NCI-H2107 treated with DMSO at 0.1 percent for 48 hours (cell line): ENCODE data around the gene VSIG2.
"Not testable (repeated sequence)": the region's sequence is repeated elsewhere in the genome, so short reads cannot be mapped to it uniquely, and the experiment has no call there.

Experiments
- DNase-seq: peaks from one replicate; lab custom pipeline; 2025; ENCODE audit not compliant: unreplicated experiment; lab: John Stamatoyannopoulos, UW

VSIG2 gene

GRCh38 chr11:124751741-124752470 is at the start of gene VSIG2:
Gene VSIG2 (minus strand): TSS chr11:124752255. CDS start chr11:124752137, 118 bp downstream.
- no peak for DNase-seq

GRCh38 chr11:124801014-124801413 is 49.0 kb upstream of the VSIG2 start:
- no peak for DNase-seq

- no peak for DNase-seq
These were observed 48.3 kb upstream of the VSIG2 start, which contains the start of gene MSANTD2 for GRCh38 chr11:124800226-124800929. Gene MSANTD2 (minus strand): TSS chr11:124800406. CDS start chr11:124800380, 26 bp downstream.

- no peak for DNase-seq
These were observed 47.5 kb upstream of the VSIG2 start for GRCh38 chr11:124799348-124800225.

GRCh38 chr11:124798991-124799347 is 46.9 kb upstream of the VSIG2 start:
- no peak for DNase-seq

- no peak for DNase-seq
These were observed 44.3 kb upstream of the VSIG2 start for GRCh38 chr11:124796312-124796711.

GRCh38 chr11:124793466-124794278 is 41.6 kb upstream of the VSIG2 start:
- no peak for DNase-seq

GRCh38 chr11:124791626-124792341 is 39.7 kb upstream of the VSIG2 start:
- DNase-seq, result no peak

GRCh38 chr11:124788521-124788920 is 36.5 kb upstream of the VSIG2 start:
- DNase-seq, result no peak

GRCh38 chr11:124784051-124784450 is 32.0 kb upstream of the VSIG2 start:
- no peak for DNase-seq

GRCh38 chr11:124783002-124783401 is 30.9 kb upstream of the VSIG2 start:
- no peak for DNase-seq

GRCh38 chr11:124779568-124779967 is 27.5 kb upstream of the VSIG2 start:
- no peak for DNase-seq

- DNase-seq, result no peak
These were observed 26.2 kb upstream of the VSIG2 start for GRCh38 chr11:124778281-124778680.

GRCh38 chr11:124776865-124777645 is 25.0 kb upstream of the VSIG2 start:
- DNase-seq, result no peak

GRCh38 chr11:124770959-124771358 is 18.9 kb upstream of the VSIG2 start:
- not testable (repeated sequence) for DNase-seq

- DNase-seq, result no peak
These were observed 18.0 kb upstream of the VSIG2 start for GRCh38 chr11:124769806-124770774.

- DNase-seq, result no peak
These were observed 16.9 kb upstream of the VSIG2 start for GRCh38 chr11:124768914-124769313.

- no peak for DNase-seq
These were observed 14.1 kb upstream of the VSIG2 start for GRCh38 chr11:124766156-124766555.
